Gastroesophageal sphincter (tissue), 3 donors: ENCODE data around the gene PWP2.

Experiments
- CTCF ChIP-seq, 4 experiments: fragments of 200-600 bp in 2 of 4; fragments of 450-650 bp in 2 of 4; sonication (generic) in 1 of 4; IDR thresholded peaks; one replicate each; pipeline ENCODE4 v1.5.1; 2017 to 2019; ENCODE audit warnings: antibody characterized with exemption in 4 of 4, mild to moderate bottlenecking in 2 of 4, moderate library complexity in 2 of 4
- POLR2A ChIP-seq, 2 donors: fragments of 450-650 bp; IDR thresholded peaks; one replicate each; pipeline ENCODE4 v1.6.1; 2017; ENCODE audit warnings: antibody characterized with exemption in 2 of 2, mild to moderate bottlenecking in 2 of 2, moderate library complexity in 1 of 2
- POLR2AphosphoS5 ChIP-seq: sonication (generic); formaldehyde crosslinking; IDR thresholded peaks from one replicate; pipeline ENCODE4 v1.6.1; 2017; ENCODE audit warnings: antibody characterized with exemption

GRCh38 chr21:44085491-44086321 is 21.5 kb upstream of the PWP2 start:
- TF ChIP-seq CTCF (IDR thresholded peaks at IDR 0.05) (no peak), POLR2AphosphoS5 (no peak), POLR2A (IDR thresholded peaks at IDR 0.05) (no peak)
